HL-60 (cell line): ENCODE measurements around the gene AZU1.

Experiments
- GABPA ChIP-seq: IDR thresholded peaks from 2 replicates; pipeline ENCODE4 v1.6.1; 2012; ENCODE audit warnings: low read depth
- POLR2AphosphoS5 ChIP-seq: IDR thresholded peaks from 2 replicates; pipeline ENCODE4 v1.6.1; 2012; ENCODE audit warnings: low read depth
- SPI1 ChIP-seq: IDR thresholded peaks from 2 replicates; pipeline ENCODE4 v1.6.1; 2012; ENCODE audit warnings: low read depth, mild to moderate bottlenecking, borderline replicate concordance
- TF ChIP-seq, protein P1 (sequence below): IDR thresholded peaks from one replicate; pipeline ENCODE4 v1.5.1; 2011; ENCODE audit warnings: low read length, control low read depth, inconsistent platforms; ENCODE audit not compliant: insufficient read depth
- TF ChIP-seq, protein P2 (sequence below): IDR thresholded peaks from 2 replicates; pipeline ENCODE4 v1.6.1; 2012; ENCODE audit warnings: low read depth; ENCODE audit not compliant: insufficient replicate concordance

DNA sequence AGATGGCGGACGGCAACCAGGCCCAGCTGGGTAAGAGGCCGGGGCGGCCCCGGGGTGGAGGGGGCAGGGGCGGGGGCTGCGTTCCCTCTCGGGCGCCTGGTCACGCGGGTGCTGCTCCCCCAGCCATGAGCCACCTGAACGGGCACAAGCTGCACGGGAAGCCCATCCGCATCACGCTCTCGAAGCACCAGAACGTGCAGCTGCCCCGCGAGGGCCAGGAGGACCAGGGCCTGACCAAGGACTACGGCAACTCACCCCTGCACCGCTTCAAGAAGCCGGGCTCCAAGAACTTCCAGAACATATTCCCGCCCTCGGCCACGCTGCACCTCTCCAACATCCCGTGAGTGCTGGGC is 19.2 kb upstream of the AZU1 start:
- TF ChIP-seq, protein P1, sequence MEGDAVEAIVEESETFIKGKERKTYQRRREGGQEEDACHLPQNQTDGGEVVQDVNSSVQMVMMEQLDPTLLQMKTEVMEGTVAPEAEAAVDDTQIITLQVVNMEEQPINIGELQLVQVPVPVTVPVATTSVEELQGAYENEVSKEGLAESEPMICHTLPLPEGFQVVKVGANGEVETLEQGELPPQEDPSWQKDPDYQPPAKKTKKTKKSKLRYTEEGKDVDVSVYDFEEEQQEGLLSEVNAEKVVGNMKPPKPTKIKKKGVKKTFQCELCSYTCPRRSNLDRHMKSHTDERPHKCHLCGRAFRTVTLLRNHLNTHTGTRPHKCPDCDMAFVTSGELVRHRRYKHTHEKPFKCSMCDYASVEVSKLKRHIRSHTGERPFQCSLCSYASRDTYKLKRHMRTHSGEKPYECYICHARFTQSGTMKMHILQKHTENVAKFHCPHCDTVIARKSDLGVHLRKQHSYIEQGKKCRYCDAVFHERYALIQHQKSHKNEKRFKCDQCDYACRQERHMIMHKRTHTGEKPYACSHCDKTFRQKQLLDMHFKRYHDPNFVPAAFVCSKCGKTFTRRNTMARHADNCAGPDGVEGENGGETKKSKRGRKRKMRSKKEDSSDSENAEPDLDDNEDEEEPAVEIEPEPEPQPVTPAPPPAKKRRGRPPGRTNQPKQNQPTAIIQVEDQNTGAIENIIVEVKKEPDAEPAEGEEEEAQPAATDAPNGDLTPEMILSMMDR: no peak
- TF ChIP-seq, protein P2, sequence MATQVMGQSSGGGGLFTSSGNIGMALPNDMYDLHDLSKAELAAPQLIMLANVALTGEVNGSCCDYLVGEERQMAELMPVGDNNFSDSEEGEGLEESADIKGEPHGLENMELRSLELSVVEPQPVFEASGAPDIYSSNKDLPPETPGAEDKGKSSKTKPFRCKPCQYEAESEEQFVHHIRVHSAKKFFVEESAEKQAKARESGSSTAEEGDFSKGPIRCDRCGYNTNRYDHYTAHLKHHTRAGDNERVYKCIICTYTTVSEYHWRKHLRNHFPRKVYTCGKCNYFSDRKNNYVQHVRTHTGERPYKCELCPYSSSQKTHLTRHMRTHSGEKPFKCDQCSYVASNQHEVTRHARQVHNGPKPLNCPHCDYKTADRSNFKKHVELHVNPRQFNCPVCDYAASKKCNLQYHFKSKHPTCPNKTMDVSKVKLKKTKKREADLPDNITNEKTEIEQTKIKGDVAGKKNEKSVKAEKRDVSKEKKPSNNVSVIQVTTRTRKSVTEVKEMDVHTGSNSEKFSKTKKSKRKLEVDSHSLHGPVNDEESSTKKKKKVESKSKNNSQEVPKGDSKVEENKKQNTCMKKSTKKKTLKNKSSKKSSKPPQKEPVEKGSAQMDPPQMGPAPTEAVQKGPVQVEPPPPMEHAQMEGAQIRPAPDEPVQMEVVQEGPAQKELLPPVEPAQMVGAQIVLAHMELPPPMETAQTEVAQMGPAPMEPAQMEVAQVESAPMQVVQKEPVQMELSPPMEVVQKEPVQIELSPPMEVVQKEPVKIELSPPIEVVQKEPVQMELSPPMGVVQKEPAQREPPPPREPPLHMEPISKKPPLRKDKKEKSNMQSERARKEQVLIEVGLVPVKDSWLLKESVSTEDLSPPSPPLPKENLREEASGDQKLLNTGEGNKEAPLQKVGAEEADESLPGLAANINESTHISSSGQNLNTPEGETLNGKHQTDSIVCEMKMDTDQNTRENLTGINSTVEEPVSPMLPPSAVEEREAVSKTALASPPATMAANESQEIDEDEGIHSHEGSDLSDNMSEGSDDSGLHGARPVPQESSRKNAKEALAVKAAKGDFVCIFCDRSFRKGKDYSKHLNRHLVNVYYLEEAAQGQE: no peak
- TF ChIP-seq POLR2AphosphoS5 (peak; percentile 70), GABPA (no peak), SPI1 (no peak)
